ENCODE results near the gene NACA. TPM values are rescaled to one million over a fixed set of nuclear protein-coding genes. Genes with fewer than 3 reads are reported as not detected.

The NACA gene
- total RNA-seq (2022) (784 and 804 TPM in 2 replicates), Bru-seq, nascent RNA (percentile 95 among the genes with signal in this experiment), BruChase-seq, experiment 1, labeled RNA remaining after a 2-hour chase (percentile 94 among the genes with signal in this experiment), BruChase-seq, experiment 2, labeled RNA remaining after a 6-hour chase (percentile 98 among the genes with signal in this experiment)
- long read RNA-seq, transcript NACA-202 (8 exons, 1,059 nt): minor isoform, 82 of 745 reads
- long read RNA-seq, transcript NACA-204 (8 exons, 802 nt): minor isoform, 23 of 745 reads
- long read RNA-seq, transcript NACA-201 (8 exons, 2,690 nt): major isoform, 591 of 745 reads
- long read RNA-seq, partial matches to known transcripts: 25 of 745 reads
- long read RNA-seq, other reads (novel, unspliced or antisense): 24 of 745 reads

DNA sequence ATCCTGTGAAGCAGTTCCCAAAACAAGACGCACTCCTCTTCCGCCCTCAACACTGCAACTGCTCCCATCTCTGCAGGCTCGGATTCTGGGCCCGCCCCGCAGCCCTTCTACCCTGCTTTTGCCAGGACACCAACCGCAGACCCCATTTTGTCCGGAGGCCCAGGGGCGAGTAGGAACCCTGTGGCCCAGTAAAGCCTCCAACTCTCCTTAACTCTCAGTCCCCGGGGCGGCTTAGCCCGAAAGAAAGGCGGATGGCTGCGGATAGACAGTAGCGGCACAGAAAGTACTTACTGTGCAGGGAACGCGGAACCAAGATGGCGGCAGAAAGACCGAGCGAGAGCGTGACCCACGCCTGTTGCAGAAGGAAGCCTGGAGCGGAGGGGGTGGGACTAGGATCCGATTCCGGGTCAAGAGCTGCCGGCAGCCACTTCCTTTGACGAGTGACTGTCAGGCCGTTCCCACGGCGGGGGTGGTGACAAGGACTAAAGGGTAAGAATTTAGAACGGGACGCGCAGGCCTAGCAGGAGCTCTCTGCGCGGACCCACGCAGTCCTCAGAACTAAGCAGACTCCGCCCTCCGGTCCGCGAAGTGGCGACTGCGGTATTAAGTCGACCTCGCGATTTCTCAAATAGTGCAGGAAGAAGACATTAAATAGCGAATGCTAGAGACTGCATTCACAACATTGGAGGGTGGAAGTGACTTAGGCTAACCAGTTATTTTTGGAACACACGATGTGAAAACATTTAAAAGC, at the start of gene NACA:
TSS of gene NACA (minus strand) at position 328 of the 751 bp plus-strand sequence. CDS start 778 bp downstream, outside the sequence.
- CTCF ChIA-PET: interaction anchor here (0.9 to 1.1 kb wide), 3 partner anchors 37 to 276 kb away, joined by 4 to 13 read pairs (median 5); partner anchors contain the start of gene PTGES3
- Histone ChIP-seq H3K9me3 (no peaks in the 10 kb centered on the region), H3K27me3 (replicated peaks; ENCODE audit: control insufficient read depth, insufficient read depth, low read length) (no peaks in the 10 kb centered on the region), H3K4me1 (peaks cover 29% of the 10 kb centered on the region), H3K4me3 (ENCODE audit: low read depth, low read length) (peak within 1 kb of the TSS; percentile 68), H3K36me3 (ENCODE audit: control insufficient read depth, insufficient read depth, low read length) (peaks cover 1% of the 10 kb centered on the region)
- Mint-ChIP-seq H3K27ac (ENCODE audit: unreplicated experiment) (peak within 1 kb of the TSS; percentile 99), H3K4me3 (ENCODE audit: unreplicated experiment) (peak within 1 kb of the TSS; percentile 99), H3K27me3 (ENCODE audit: insufficient read depth, unreplicated experiment) (no peaks in the 10 kb centered on the region), H3K9me3 (ENCODE audit: unreplicated experiment) (no peaks in the 10 kb centered on the region), H3K36me3 (ENCODE audit: insufficient read depth, unreplicated experiment) (peaks cover 72% of the 10 kb centered on the region), H3K4me1 (ENCODE audit: low read depth, unreplicated experiment) (peaks cover 31% of the 10 kb centered on the region)
- BruUV-seq (replicated peaks): no TSS peak
- DNase-seq: peak; percentile 98 to 99
- TF ChIP-seq, protein P1, sequence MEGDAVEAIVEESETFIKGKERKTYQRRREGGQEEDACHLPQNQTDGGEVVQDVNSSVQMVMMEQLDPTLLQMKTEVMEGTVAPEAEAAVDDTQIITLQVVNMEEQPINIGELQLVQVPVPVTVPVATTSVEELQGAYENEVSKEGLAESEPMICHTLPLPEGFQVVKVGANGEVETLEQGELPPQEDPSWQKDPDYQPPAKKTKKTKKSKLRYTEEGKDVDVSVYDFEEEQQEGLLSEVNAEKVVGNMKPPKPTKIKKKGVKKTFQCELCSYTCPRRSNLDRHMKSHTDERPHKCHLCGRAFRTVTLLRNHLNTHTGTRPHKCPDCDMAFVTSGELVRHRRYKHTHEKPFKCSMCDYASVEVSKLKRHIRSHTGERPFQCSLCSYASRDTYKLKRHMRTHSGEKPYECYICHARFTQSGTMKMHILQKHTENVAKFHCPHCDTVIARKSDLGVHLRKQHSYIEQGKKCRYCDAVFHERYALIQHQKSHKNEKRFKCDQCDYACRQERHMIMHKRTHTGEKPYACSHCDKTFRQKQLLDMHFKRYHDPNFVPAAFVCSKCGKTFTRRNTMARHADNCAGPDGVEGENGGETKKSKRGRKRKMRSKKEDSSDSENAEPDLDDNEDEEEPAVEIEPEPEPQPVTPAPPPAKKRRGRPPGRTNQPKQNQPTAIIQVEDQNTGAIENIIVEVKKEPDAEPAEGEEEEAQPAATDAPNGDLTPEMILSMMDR (IDR thresholded peaks at IDR 0.05; ENCODE audit: insufficient read depth in 1 of 2, low read depth in 1 of 2, low read length in 1 of 2, severe bottlenecking in 1 of 2, unreplicated experiment in 1 of 2): no peak
- intact Hi-C loops (cut with micrococcal nuclease; ENCODE audit: unreplicated experiment): loop anchor here (1.0 to 5.0 kb wide), 4 partner anchors 27 to 88 kb away; partner anchors contain the start of genes PRIM1 and PTGES3
- POLR2A ChIA-PET: interaction anchor here (0.5 to 1.8 kb wide), 17 partner anchors 12 to 504 kb away, joined by 3 to 51 read pairs (median 4); partner anchors contain the start of genes GLS2, PRIM1, PTGES3 and SHMT2

DNA sequence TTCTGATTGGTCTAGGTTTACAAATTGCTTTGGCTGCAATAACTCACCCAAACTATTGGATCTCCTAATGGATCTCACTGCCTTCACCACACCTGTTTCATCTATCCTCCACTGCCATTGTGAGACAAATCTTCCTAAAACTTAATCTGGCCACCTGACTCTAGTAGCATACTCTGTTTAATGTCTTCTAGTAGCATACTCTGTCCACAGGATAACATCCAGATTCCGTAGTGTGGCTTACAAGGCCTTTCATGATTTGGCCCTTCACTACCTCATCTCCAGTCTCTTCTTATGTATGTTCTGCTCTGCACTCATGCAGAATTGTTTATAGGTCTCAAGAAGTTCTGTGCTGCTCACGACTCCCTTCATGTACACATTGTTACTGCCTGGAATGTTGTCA, 48.0 kb upstream of the NACA start:
- Mint-ChIP-seq H3K9me3 (ENCODE audit: unreplicated experiment) (no peaks in the 10 kb centered on the region), H3K36me3 (ENCODE audit: insufficient read depth, unreplicated experiment) (no peaks in the 10 kb centered on the region), H3K4me1 (ENCODE audit: low read depth, unreplicated experiment) (peaks cover 9% of the 10 kb centered on the region), H3K27ac (ENCODE audit: unreplicated experiment) (no peak overlapping the region), H3K4me3 (ENCODE audit: unreplicated experiment) (no peak overlapping the region), H3K27me3 (ENCODE audit: insufficient read depth, unreplicated experiment) (no peaks in the 10 kb centered on the region)
- intact Hi-C loops (cut with micrococcal nuclease; ENCODE audit: unreplicated experiment): no loop called here
- no TSS peak for BruUV-seq (replicated peaks)
- no peaks in the 10 kb centered on the region for H3K27me3 ChIP-seq (replicated peaks; ENCODE audit: control insufficient read depth, insufficient read depth, low read length)
- CTCF ChIA-PET: no interaction called here
- DNase-seq: no peak
- POLR2A ChIA-PET: no interaction called here
- H3K36me3 ChIP-seq (ENCODE audit: control insufficient read depth, insufficient read depth, low read length): no peaks in the 10 kb centered on the region
- no peaks in the 10 kb centered on the region for H3K4me1 ChIP-seq
- no peaks in the 10 kb centered on the region for H3K9me3 ChIP-seq
- TF ChIP-seq, protein P1 (IDR thresholded peaks at IDR 0.05; ENCODE audit: insufficient read depth in 1 of 2, low read depth in 1 of 2, low read length in 1 of 2, severe bottlenecking in 1 of 2, unreplicated experiment in 1 of 2): no peak
- H3K4me3 ChIP-seq (ENCODE audit: low read depth, low read length): no peak overlapping the region

DNA sequence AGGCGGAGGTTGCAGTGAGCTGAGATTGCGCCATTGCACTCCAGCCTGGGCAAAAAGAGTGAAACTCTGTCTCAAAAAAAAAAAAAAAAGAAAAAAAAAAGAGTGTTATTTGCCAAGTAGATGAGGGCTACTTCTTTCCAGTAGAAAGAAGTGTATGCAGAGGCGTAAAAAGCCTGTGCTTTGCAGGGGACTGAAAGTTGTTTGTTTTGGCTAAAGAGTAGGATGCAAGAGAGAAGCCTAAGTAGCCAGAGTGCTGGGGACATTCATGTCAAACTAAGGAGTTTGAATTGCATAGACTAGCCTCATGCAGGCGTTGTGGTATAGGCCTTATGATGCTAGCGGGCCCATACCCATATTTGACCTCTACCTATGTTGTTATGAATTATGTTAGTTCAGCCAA, 47.5 kb upstream of the NACA start:
- Mint-ChIP-seq H3K4me1 (ENCODE audit: low read depth, unreplicated experiment) (peaks cover 13% of the 10 kb centered on the region), H3K27me3 (ENCODE audit: insufficient read depth, unreplicated experiment) (no peaks in the 10 kb centered on the region), H3K4me3 (ENCODE audit: unreplicated experiment) (no peak overlapping the region), H3K27ac (ENCODE audit: unreplicated experiment) (no peak overlapping the region), H3K36me3 (ENCODE audit: insufficient read depth, unreplicated experiment) (no peaks in the 10 kb centered on the region), H3K9me3 (ENCODE audit: unreplicated experiment) (no peaks in the 10 kb centered on the region)
- intact Hi-C loops (cut with micrococcal nuclease; ENCODE audit: unreplicated experiment): no loop called here
- no TSS peak for BruUV-seq (replicated peaks)
- TF ChIP-seq, protein P1 (IDR thresholded peaks at IDR 0.05; ENCODE audit: insufficient read depth in 1 of 2, low read depth in 1 of 2, low read length in 1 of 2, severe bottlenecking in 1 of 2, unreplicated experiment in 1 of 2): no peak
- no peaks in the 10 kb centered on the region for H3K9me3 ChIP-seq
- H3K4me3 ChIP-seq (ENCODE audit: low read depth, low read length): no peak overlapping the region
- no peaks in the 10 kb centered on the region for H3K27me3 ChIP-seq (replicated peaks; ENCODE audit: control insufficient read depth, insufficient read depth, low read length)
- ChIA-PET CTCF (no interaction called here), POLR2A (no interaction called here)
- H3K4me1 ChIP-seq: no peaks in the 10 kb centered on the region
- H3K36me3 ChIP-seq (ENCODE audit: control insufficient read depth, insufficient read depth, low read length): no peaks in the 10 kb centered on the region
- DNase-seq: no peak

Measured in Caco-2 (cell line).